SK-N-SH (cell line): ENCODE results near the gene CYYR1. TPM values are rescaled to one million over a fixed set of nuclear protein-coding genes. Genes with fewer than 3 reads are reported as not detected.

Experiments used
- CTCF ChIA-PET: fragments of 300-600, 350-600 bp; formaldehyde crosslinking; extraction: SDS; loops from one replicate; lab custom pipeline; 2021; lab: Yijun Ruan, JAX
- POLR2A ChIA-PET: fragments of 350-600 bp; sonication (Branson Sonifier 250); formaldehyde crosslinking; extraction: SDS; loops from one replicate; lab custom pipeline; 2020; ENCODE audit warnings: antibody characterized with exemption, inconsistent platforms; lab: Yijun Ruan, JAX
- DNase-seq: peaks from one replicate; pipeline ENCODE4 v3.0.0; 2012
- H2AFZ ChIP-seq: fragments of 200-600 bp; sonication (generic); 2 replicates; pipeline ENCODE4 v1.8.1; 2016; ENCODE audit warnings: antibody characterized with exemption, mild to moderate bottlenecking, low read depth
- H3F3A ChIP-seq: fragments of 200-600 bp; sonication (generic); replicated peaks from 2 replicates; pipeline ENCODE3; 2016; ENCODE audit warnings: antibody characterized with exemption, mild to moderate bottlenecking; ENCODE audit not compliant: insufficient read depth
- H3K27ac ChIP-seq, 2 experiments: fragments of 200-500 bp in 1 of 2; fragments of 200-600 bp in 1 of 2; sonication (Bioruptor generic) in 1 of 2; sonication (generic), shearing (Covaris generic) in 1 of 2; 2 replicates each; pipeline versions ENCODE4 v1.5.1 to v1.6.1; 2014 to 2016; ENCODE audit warnings: low read depth in 2 of 2, inconsistent platforms in 1 of 2, low read length in 1 of 2, mild to moderate bottlenecking in 1 of 2, mixed read lengths in 1 of 2
- H3K27me3 ChIP-seq: fragments of 200-600 bp; sonication (generic), shearing (Covaris generic); 2 replicates; pipeline ENCODE4 v1.6.1; 2016; ENCODE audit warnings: mixed run types; ENCODE audit not compliant: insufficient read depth
- H3K36me3 ChIP-seq, 2 experiments: fragments of 200-500 bp in 1 of 2; fragments of 200-600 bp in 1 of 2; sonication (Bioruptor generic) in 1 of 2; sonication (generic) in 1 of 2; replicated peaks in 1 of 2; 2 replicates each; pipeline versions ENCODE3 to v1.5.1; 2014 to 2016; ENCODE audit warnings: low read length in 1 of 2, mild to moderate bottlenecking in 1 of 2; ENCODE audit not compliant: insufficient read depth in 2 of 2, control insufficient read depth in 1 of 2
- H3K4me1 ChIP-seq, 2 experiments: fragments of 200-500 bp in 1 of 2; fragments of 200-600 bp in 1 of 2; sonication (Bioruptor generic) in 1 of 2; sonication (generic), shearing (Covaris generic) in 1 of 2; 2 replicates each; pipeline versions ENCODE4 v1.5.1 to v1.6.1; 2014 to 2016; ENCODE audit warnings: low read depth in 1 of 2, low read length in 1 of 2, mixed run types in 1 of 2; ENCODE audit not compliant: insufficient read depth in 2 of 2, control insufficient read depth in 1 of 2
- H3K4me2 ChIP-seq: fragments of 200-600 bp; sonication (generic), shearing (Covaris generic); 2 replicates; pipeline ENCODE4 v1.6.1; 2017; ENCODE audit warnings: mixed run types
- H3K4me3 ChIP-seq, 2 experiments: fragments of 200-500 bp in 1 of 2; fragments of 200-600 bp in 1 of 2; sonication (Bioruptor generic) in 1 of 2; sonication (generic), shearing (Covaris generic) in 1 of 2; 2 replicates each; pipeline versions ENCODE4 v1.5.1 to v1.8.1; 2014 to 2016; ENCODE audit warnings: low read depth in 2 of 2, inconsistent platforms in 1 of 2, low read length in 1 of 2, mild to moderate bottlenecking in 1 of 2, mixed read lengths in 1 of 2, moderate library complexity in 1 of 2
- H3K79me2 ChIP-seq: fragments of 200-600 bp; sonication (generic); 2 replicates; pipeline ENCODE4 v1.8.1; 2017; ENCODE audit warnings: mild to moderate bottlenecking; ENCODE audit not compliant: insufficient read depth
- H3K9ac ChIP-seq: fragments of 200-600 bp; sonication (generic); 2 replicates; pipeline ENCODE4 v1.6.1; 2017; ENCODE audit warnings: mixed run types
- H3K9me2 ChIP-seq: fragments of 200-600 bp; sonication (generic); 2 replicates; pipeline ENCODE4 v1.6.1; 2017; ENCODE audit warnings: mixed run types
- H3K9me3 ChIP-seq: fragments of 200-600 bp; sonication (generic); 2 replicates; pipeline ENCODE4 v1.6.1; 2017; ENCODE audit warnings: mixed run types, mild to moderate bottlenecking, moderate library complexity
- H4K20me1 ChIP-seq: fragments of 200-600 bp; sonication (generic); 2 replicates; pipeline ENCODE4 v1.6.1; 2017; ENCODE audit warnings: mild to moderate bottlenecking, mixed run types; ENCODE audit not compliant: insufficient read depth
- GATA2 ChIP-seq: sonication (generic); formaldehyde crosslinking; IDR thresholded peaks from 2 replicates; pipeline ENCODE4 v1.5.0; 2020; ENCODE audit warnings: mild to moderate bottlenecking, missing genetic modification reagents
- MAX ChIP-seq: IDR thresholded peaks from 2 replicates; pipeline ENCODE4 v1.4.0; 2012; ENCODE audit warnings: low read depth
- NRF1 ChIP-seq: IDR thresholded peaks from 2 replicates; pipeline ENCODE4 v1.6.1; 2012; ENCODE audit warnings: low read depth, mild to moderate bottlenecking, low read length
- RAD21 ChIP-seq: IDR thresholded peaks from 2 replicates; pipeline ENCODE4 v1.6.1; 2012; ENCODE audit warnings: mild to moderate bottlenecking, low read length
- RCOR1 ChIP-seq: fragments of 150-350 bp; IDR thresholded peaks from 2 replicates; pipeline ENCODE4 v1.6.1; 2017; ENCODE audit warnings: antibody characterized with exemption, low read length
- RXRA ChIP-seq: IDR thresholded peaks from 2 replicates; pipeline ENCODE4 v1.4.0; 2012; ENCODE audit warnings: low read depth, mild to moderate bottlenecking, borderline replicate concordance
- SMC3 ChIP-seq: IDR thresholded peaks from 2 replicates; pipeline ENCODE4 v1.6.1; 2012; ENCODE audit warnings: low read depth, low read length, improper control_type of control experiment
- TAF1 ChIP-seq: IDR thresholded peaks from 2 replicates; pipeline ENCODE4 v1.6.1; 2012; ENCODE audit warnings: low read depth, mild to moderate bottlenecking, low read length, moderate library complexity, borderline replicate concordance
- TCF12 ChIP-seq: IDR thresholded peaks from 2 replicates; pipeline ENCODE4 v1.4.0; 2012
- TEAD4 ChIP-seq: IDR thresholded peaks from 2 replicates; pipeline ENCODE4 v1.4.0; 2012; ENCODE audit warnings: mild to moderate bottlenecking, borderline replicate concordance; ENCODE audit not compliant: insufficient read depth
- USF1 ChIP-seq: IDR thresholded peaks from 2 replicates; pipeline ENCODE4 v1.4.0; 2012; ENCODE audit warnings: low read depth, borderline replicate concordance
- YY1 ChIP-seq: IDR thresholded peaks from 2 replicates; pipeline ENCODE4 v1.4.0; 2012; ENCODE audit warnings: low read depth, mild to moderate bottlenecking
- ZBTB33 ChIP-seq: IDR thresholded peaks from 2 replicates; pipeline ENCODE4 v1.4.0; 2012; ENCODE audit warnings: low read depth, borderline replicate concordance
- WGBS: methylation state at CpG from one replicate; pipeline ENCODE4 v1.1.6; 2017; ENCODE audit warnings: low lambda C conversion rate; 5-methylcytosine and 5-hydroxymethylcytosine counted together
- polyA plus RNA-seq, 3 experiments: library from polyadenylated mRNA; depleted of rRNA; stranded (reverse); fragments of >200 nt; gene quantifications; 2 replicates each; pipeline ENCODE4 v1.2.3, GENCODE V29; 2012
- TF ChIP-seq, protein P1 (sequence below): fragments of 150-350 bp; IDR thresholded peaks from 2 replicates; pipeline ENCODE4 v1.6.1; 2016; ENCODE audit warnings: mild to moderate bottlenecking, low read depth, low read length

Gene CYYR1
- polyA plus RNA-seq, 1 of the 3 experiments (the other 2 are of a cell fraction) = not detected

DNA sequence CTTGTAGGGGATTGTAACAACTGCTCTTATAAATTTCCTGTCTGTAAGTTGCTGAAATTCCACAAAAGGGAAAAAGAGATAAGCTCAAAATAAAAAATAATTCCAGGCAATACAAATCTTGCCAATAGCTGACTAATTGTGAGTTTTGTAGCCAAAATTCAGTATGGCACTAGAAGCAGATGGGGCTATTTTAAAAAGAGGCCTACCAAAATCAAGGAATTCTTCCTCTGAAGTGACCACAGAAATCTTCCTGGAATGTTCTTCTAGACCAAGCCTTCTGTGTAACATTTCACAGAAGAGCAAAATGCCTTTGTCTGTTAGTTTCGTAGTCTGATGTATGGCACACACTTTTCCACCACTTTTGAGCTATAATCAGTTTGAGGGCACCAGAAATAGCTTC, 127.6 kb downstream of the CYYR1 start (continued):
- TF ChIP-seq RCOR1 = no peak
- no peak for TF ChIP-seq TAF1
- TF ChIP-seq, protein P1, sequence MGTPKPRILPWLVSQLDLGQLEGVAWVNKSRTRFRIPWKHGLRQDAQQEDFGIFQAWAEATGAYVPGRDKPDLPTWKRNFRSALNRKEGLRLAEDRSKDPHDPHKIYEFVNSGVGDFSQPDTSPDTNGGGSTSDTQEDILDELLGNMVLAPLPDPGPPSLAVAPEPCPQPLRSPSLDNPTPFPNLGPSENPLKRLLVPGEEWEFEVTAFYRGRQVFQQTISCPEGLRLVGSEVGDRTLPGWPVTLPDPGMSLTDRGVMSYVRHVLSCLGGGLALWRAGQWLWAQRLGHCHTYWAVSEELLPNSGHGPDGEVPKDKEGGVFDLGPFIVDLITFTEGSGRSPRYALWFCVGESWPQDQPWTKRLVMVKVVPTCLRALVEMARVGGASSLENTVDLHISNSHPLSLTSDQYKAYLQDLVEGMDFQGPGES = no peak

DNA sequence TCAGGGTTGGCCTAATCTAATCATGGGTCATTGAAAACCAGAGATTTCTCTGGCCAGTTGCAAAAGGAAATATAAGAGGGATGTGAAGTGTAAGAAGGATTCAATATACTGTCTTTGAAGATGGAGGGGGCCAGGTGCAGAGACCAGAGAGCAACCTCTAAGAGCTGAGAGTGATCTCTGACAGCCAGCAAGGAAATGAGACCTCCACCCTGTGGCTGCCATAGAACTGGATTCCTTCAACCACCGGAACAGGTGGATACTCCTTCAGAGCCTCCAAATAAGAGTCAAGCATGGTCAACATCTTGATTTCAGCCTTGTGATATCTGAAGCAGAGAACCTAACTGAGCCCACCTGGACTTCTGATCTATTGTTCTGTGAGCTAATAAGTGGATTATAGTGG, 128.4 kb downstream of the CYYR1 start:
- H3K79me2 ChIP-seq = no peaks in the 10 kb centered on the region
- no peaks in the 10 kb centered on the region for H3K4me1 ChIP-seq
- H3K27ac ChIP-seq = no peak overlapping the region
- H3K9me2 ChIP-seq = no peaks in the 10 kb centered on the region
- H3K9me3 ChIP-seq = no peaks in the 10 kb centered on the region
- no peaks in the 10 kb centered on the region for H4K20me1 ChIP-seq
- H3K27me3 ChIP-seq = no peaks in the 10 kb centered on the region
- no peaks in the 10 kb centered on the region for H3K36me3 ChIP-seq
- H2AFZ ChIP-seq = no peak overlapping the region
- no peak for DNase-seq
- CTCF ChIA-PET = interaction anchor here (0.6 to 0.9 kb wide), 2 partner anchors 89 to 273 kb away, joined by 3 read pairs; no protein-coding TSS in a partner anchor
- H3K4me2 ChIP-seq = no peak overlapping the region
- no peak overlapping the region for H3K4me3 ChIP-seq
- POLR2A ChIA-PET = no interaction called here
- TF ChIP-seq ZBTB33 (no peak), SMC3 (no peak), RAD21 (no peak), TCF12 (no peak), YY1 (no peak), TEAD4 (no peak), NRF1 (no peak), MAX (no peak), USF1 (no peak), RCOR1 (no peak), RXRA (no peak), GATA2 (CRISPR knock-in tag) (no peak)
- TF ChIP-seq, all 33 proteins: peak for 0
- H3F3A ChIP-seq = no peaks in the 10 kb centered on the region
- no peak overlapping the region for H3K9ac ChIP-seq
- WGBS = 80% methylated on average over 1 of the region's 1 CpG
